ENCODE measurements around the gene WDR1. TPM values are rescaled to one million over a fixed set of nuclear protein-coding genes. Genes with fewer than 3 reads are reported as not detected.

WDR1 gene
- total RNA-seq, 1 experiment from 2014 or later = 227 TPM

DNA sequence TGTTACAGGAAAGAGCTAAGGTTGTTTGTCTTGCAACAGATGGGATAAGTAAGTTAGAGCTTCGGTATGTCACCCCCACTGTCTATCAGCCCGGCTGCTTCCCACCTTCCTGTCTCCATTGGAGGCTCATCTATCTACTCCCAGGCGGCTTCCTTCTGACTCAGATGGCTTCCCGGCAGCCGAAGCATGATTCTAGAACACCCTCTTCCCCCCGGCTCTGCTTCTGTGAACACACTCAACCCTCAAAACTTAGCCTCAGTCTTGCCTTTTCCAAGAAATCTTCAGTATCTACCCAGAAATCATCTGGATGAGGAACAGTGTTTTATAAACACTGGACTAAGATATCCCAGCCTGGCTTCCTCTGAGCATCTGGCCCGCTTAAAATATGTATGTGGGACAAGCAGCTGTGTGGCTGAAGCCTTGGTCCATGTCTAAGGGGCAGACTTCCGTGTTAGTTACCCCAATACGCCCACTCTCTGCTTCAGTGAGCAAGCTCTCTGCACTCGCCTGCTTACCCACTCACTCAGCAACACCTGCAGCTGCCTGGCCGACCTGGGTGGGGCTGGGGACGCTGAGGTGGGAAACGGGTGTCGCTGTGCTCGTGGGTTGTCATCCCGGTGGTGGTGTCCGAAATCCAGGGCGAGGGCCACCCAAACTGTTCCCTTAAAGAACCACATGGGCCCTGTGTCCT, 83.3 kb downstream of the WDR1 start:
- POLR2A ChIA-PET (ENCODE audit: low non-redundant PET) = no interaction called here
- H3K27ac ChIP-seq (ENCODE audit: low read depth, low read length, poor library complexity, severe bottlenecking) = no peak overlapping the region
- CTCF ChIA-PET = no interaction called here
- H3K9me3 ChIP-seq (ENCODE audit: low read depth, low read length, poor library complexity, severe bottlenecking) = no peaks in the 10 kb centered on the region
- DNase-seq (ENCODE audit: low spot score) = no peak
- no peaks in the 10 kb centered on the region for H3K4me1 ChIP-seq (ENCODE audit: insufficient read depth, low read length, poor library complexity, severe bottlenecking)
- TF ChIP-seq, protein P1, sequence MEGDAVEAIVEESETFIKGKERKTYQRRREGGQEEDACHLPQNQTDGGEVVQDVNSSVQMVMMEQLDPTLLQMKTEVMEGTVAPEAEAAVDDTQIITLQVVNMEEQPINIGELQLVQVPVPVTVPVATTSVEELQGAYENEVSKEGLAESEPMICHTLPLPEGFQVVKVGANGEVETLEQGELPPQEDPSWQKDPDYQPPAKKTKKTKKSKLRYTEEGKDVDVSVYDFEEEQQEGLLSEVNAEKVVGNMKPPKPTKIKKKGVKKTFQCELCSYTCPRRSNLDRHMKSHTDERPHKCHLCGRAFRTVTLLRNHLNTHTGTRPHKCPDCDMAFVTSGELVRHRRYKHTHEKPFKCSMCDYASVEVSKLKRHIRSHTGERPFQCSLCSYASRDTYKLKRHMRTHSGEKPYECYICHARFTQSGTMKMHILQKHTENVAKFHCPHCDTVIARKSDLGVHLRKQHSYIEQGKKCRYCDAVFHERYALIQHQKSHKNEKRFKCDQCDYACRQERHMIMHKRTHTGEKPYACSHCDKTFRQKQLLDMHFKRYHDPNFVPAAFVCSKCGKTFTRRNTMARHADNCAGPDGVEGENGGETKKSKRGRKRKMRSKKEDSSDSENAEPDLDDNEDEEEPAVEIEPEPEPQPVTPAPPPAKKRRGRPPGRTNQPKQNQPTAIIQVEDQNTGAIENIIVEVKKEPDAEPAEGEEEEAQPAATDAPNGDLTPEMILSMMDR (conservative IDR thresholded peaks at IDR 0.05; ENCODE audit: low read depth, low read length) = no peak
- TF ChIP-seq EZH2 (IDR thresholded peaks at IDR 0.05; ENCODE audit: borderline replicate concordance, low read depth, low read length, poor library complexity, severe bottlenecking) = no peak
- intact Hi-C loops (cut with micrococcal nuclease; ENCODE audit: unreplicated experiment) = no loop called here
- peaks cover 24% of the 10 kb centered on the region for H3K27me3 ChIP-seq (replicated peaks; ENCODE audit: insufficient read depth, low read depth, low read length, poor library complexity)
- no TSS peak for BruUV-seq (replicated peaks)
- no peaks in the 10 kb centered on the region for H3K36me3 ChIP-seq (ENCODE audit: insufficient read depth, low read length, poor library complexity, severe bottlenecking)
- H3K4me3 ChIP-seq (ENCODE audit: low read depth, low read length, poor library complexity, severe bottlenecking) = no peak overlapping the region

DNA sequence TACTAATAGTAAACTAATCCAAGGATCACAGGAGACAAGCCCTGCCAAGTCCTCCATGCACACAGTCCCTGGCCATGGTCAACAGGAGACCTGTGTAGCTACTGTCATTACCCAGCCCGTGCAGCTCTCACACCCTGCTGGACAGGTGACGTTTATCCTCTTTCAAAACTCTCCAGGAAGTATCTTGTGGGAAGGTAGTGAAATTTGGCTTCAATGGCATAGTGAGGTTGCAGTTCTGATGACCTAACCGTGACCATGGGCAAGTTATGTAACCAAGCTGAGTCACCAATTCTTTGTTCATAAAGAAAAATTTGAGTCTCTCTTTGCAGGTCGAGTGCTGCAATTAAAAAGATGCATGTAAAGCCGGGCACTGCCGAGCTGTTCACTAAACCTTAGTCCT, 84.0 kb downstream of the WDR1 start:
- Histone ChIP-seq H3K4me1 (ENCODE audit: insufficient read depth, low read length, poor library complexity, severe bottlenecking) (no peaks in the 10 kb centered on the region), H3K27ac (ENCODE audit: low read depth, low read length, poor library complexity, severe bottlenecking) (no peak overlapping the region), H3K9me3 (ENCODE audit: low read depth, low read length, poor library complexity, severe bottlenecking) (no peaks in the 10 kb centered on the region), H3K36me3 (ENCODE audit: insufficient read depth, low read length, poor library complexity, severe bottlenecking) (no peaks in the 10 kb centered on the region), H3K4me3 (ENCODE audit: low read depth, low read length, poor library complexity, severe bottlenecking) (no peak overlapping the region), H3K27me3 (replicated peaks; ENCODE audit: insufficient read depth, low read depth, low read length, poor library complexity) (peaks cover 31% of the 10 kb centered on the region)
- ChIA-PET POLR2A (ENCODE audit: low non-redundant PET) (no interaction called here), CTCF (no interaction called here)
- BruUV-seq (replicated peaks) = no TSS peak
- intact Hi-C loops (cut with micrococcal nuclease; ENCODE audit: unreplicated experiment) = no loop called here
- DNase-seq (ENCODE audit: low spot score) = no peak
- TF ChIP-seq, protein P1 (conservative IDR thresholded peaks at IDR 0.05; ENCODE audit: low read depth, low read length) = no peak
- TF ChIP-seq EZH2 (IDR thresholded peaks at IDR 0.05; ENCODE audit: borderline replicate concordance, low read depth, low read length, poor library complexity, severe bottlenecking) = no peak

DNA sequence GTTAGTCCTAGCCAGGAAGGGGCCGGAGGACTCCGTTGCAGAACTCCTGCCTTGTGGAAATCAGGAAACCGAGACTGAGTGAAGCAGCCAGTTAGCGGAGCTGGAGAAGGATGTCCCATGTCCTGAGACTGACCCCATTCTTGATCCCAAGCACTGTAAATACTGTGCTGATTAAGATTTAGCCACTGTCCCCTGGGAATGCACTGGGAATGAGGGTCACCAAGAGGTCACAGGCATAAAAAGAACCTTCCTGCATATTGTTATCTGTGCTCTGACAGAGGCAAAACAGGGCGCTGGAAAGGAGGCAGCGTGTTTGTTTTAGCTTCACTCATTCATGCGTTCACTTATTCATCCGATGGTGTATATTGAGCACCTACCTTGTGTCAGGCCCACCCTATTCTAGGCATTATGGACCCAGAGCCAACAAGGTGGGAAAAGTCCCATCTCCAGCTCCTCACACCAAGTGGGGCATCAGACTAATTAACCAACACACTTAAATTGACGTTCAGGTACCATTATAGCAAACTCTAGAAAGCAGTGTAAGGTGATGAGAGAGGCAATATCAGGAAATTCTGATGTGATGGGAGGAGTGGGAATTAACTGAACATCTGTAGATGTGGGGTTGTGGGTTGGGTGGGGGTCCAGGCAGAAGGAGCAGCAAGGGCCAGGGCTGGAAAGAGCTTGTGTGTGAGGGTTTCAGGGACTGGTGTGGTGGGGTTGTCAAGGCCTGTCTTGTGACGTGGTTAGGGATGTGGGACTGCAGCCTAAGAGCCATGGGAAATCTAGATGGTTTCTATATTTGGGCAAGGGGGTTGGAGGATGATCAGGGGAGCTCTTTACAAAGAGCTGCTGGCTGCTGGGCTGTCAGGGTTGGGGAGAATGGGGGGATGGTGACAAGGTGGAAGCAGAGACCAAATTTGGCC, 84.7 kb downstream of the WDR1 start:
- CTCF ChIA-PET = no interaction called here
- BruUV-seq (replicated peaks) = no TSS peak
- no peak overlapping the region for H3K27ac ChIP-seq (ENCODE audit: low read depth, low read length, poor library complexity, severe bottlenecking)
- H3K4me3 ChIP-seq (ENCODE audit: low read depth, low read length, poor library complexity, severe bottlenecking) = no peak overlapping the region
- no peaks in the 10 kb centered on the region for H3K36me3 ChIP-seq (ENCODE audit: insufficient read depth, low read length, poor library complexity, severe bottlenecking)
- DNase-seq (ENCODE audit: low spot score) = no peak
- intact Hi-C loops (cut with micrococcal nuclease; ENCODE audit: unreplicated experiment) = no loop called here
- TF ChIP-seq EZH2 (IDR thresholded peaks at IDR 0.05; ENCODE audit: borderline replicate concordance, low read depth, low read length, poor library complexity, severe bottlenecking) = no peak
- POLR2A ChIA-PET (ENCODE audit: low non-redundant PET) = no interaction called here
- H3K27me3 ChIP-seq (replicated peaks; ENCODE audit: insufficient read depth, low read depth, low read length, poor library complexity) = peaks cover 38% of the 10 kb centered on the region
- H3K9me3 ChIP-seq (ENCODE audit: low read depth, low read length, poor library complexity, severe bottlenecking) = no peaks in the 10 kb centered on the region
- H3K4me1 ChIP-seq (ENCODE audit: insufficient read depth, low read length, poor library complexity, severe bottlenecking) = no peaks in the 10 kb centered on the region
